Endothelial cell of umbilical vein (primary cell): ENCODE results near the gene SDC4. TPM values are rescaled to one million over a fixed set of nuclear protein-coding genes. Genes with fewer than 3 reads are reported as not detected.

Experiments
- BruUV-seq: library from RNA; stranded (reverse); fragments of 400-500 nt; replicated peaks from 2 replicates; lab custom pipeline; 2021; lab: Mats Ljungman, UMichigan
- CTCF ChIA-PET: fragments of 300-600, 350-600 bp; sonication (Branson Sonifier 250); formaldehyde crosslinking; loops from one replicate; lab custom pipeline; 2021; ENCODE audit warnings: antibody characterized with exemption, inconsistent platforms; lab: Charles Lee
- POLR2A ChIA-PET: fragments of 300-600, 350-600 bp; sonication (Branson Sonifier 250); formaldehyde crosslinking; loops from one replicate; lab custom pipeline; 2021; ENCODE audit warnings: antibody characterized with exemption, inconsistent platforms; lab: Charles Lee
- DNase-seq: peaks from one replicate; pipeline ENCODE4 v3.0.0-alpha.2; 2011; ENCODE audit warnings: low read depth, low spot score
- FAIRE-seq: peaks from 2 replicates; lab custom pipeline; 2011; peaks lifted over from hg19 to GRCh38; lab: Jason Lieb, UNC
- H2AFZ ChIP-seq: 2 replicates; pipeline ENCODE4 v1.6.0; 2012; ENCODE audit warnings: low read depth, low read length, control low read depth, inconsistent platforms
- H3K27ac ChIP-seq: 2 replicates; pipeline ENCODE4 v1.5.1; 2011; ENCODE audit warnings: low read depth, mild to moderate bottlenecking, control low read depth, low read length, moderate library complexity; ENCODE audit not compliant: insufficient read depth
- H3K27me3 ChIP-seq, 2 experiments: 2 replicates each; pipeline versions ENCODE4 v1.6.0 to v1.6.1; 2011; ENCODE audit warnings: low read length in 2 of 2, mixed read lengths in 1 of 2; ENCODE audit not compliant: control insufficient read depth in 2 of 2, insufficient read depth in 2 of 2
- H3K36me3 ChIP-seq, 2 experiments: 2 replicates in 1 of 2; 3 replicates in 1 of 2; pipeline ENCODE4 v1.5.1; 2011; ENCODE audit warnings: low read length in 2 of 2, mild to moderate bottlenecking in 1 of 2, moderate library complexity in 1 of 2; ENCODE audit not compliant: control insufficient read depth in 2 of 2, insufficient read depth in 2 of 2; ENCODE audit errors: extremely low read depth in 1 of 2
- H3K4me1 ChIP-seq: 3 replicates; pipeline ENCODE4 v1.5.1; 2011; ENCODE audit warnings: mild to moderate bottlenecking, low read length; ENCODE audit not compliant: control insufficient read depth, insufficient read depth; ENCODE audit errors: extremely low read depth
- H3K4me2 ChIP-seq: 2 replicates; pipeline ENCODE4 v1.6.1; 2011; ENCODE audit warnings: low read length, control low read depth, mixed read lengths; ENCODE audit not compliant: insufficient read depth
- H3K4me3 ChIP-seq, 3 experiments: fragments of 200-600 bp in 1 of 3; sonication (generic), shearing (Covaris generic) in 1 of 3; replicated peaks in 1 of 3; 2 replicates each; pipeline ENCODE4 v1.5.1; 2011 to 2016; ENCODE audit warnings: control low read depth in 3 of 3, low read length in 3 of 3, mild to moderate bottlenecking in 2 of 3, inconsistent platforms in 1 of 3, low read depth in 1 of 3, moderate library complexity in 1 of 3; ENCODE audit not compliant: insufficient read depth in 1 of 3
- H3K79me2 ChIP-seq: 2 replicates; pipeline ENCODE4 v1.6.0; 2012; ENCODE audit warnings: low read length, inconsistent platforms; ENCODE audit not compliant: control insufficient read depth, insufficient read depth
- H3K9ac ChIP-seq: replicated peaks from 2 replicates; pipeline ENCODE3; 2011; ENCODE audit warnings: low read length, control low read depth; ENCODE audit not compliant: insufficient read depth; ENCODE audit errors: extremely low read depth
- H3K9me1 ChIP-seq: replicated peaks from 3 replicates; pipeline ENCODE4 v1.6.0; 2011; ENCODE audit warnings: mild to moderate bottlenecking, low read length; ENCODE audit not compliant: control insufficient read depth, insufficient read depth; ENCODE audit errors: extremely low read depth
- H3K9me3 ChIP-seq: replicated peaks from 2 replicates; pipeline ENCODE4 v1.5.1; 2012; ENCODE audit warnings: low read length, inconsistent platforms; ENCODE audit not compliant: control insufficient read depth, insufficient read depth
- H4K20me1 ChIP-seq: replicated peaks from 2 replicates; pipeline ENCODE3; 2011; ENCODE audit warnings: mild to moderate bottlenecking, low read length; ENCODE audit not compliant: control insufficient read depth, insufficient read depth; ENCODE audit errors: extremely low read depth
- EZH2 ChIP-seq: IDR thresholded peaks from 2 replicates; pipeline ENCODE4 v1.6.1; 2012; ENCODE audit warnings: borderline replicate concordance, low read depth, mild to moderate bottlenecking, moderate library complexity, low read length, inconsistent platforms; ENCODE audit not compliant: severe bottlenecking
- FOS ChIP-seq: IDR thresholded peaks from 2 replicates; pipeline ENCODE4 v1.6.1; 2011; ENCODE audit warnings: mild to moderate bottlenecking, low read length, moderate library complexity, borderline replicate concordance; ENCODE audit not compliant: insufficient read depth
- GATA2 ChIP-seq: IDR thresholded peaks from 2 replicates; pipeline ENCODE4 v1.7.0; 2011; ENCODE audit warnings: low read depth, mild to moderate bottlenecking, moderate library complexity, mixed read lengths, low read length; ENCODE audit not compliant: insufficient read length, insufficient read depth
- JUN ChIP-seq: IDR thresholded peaks from 2 replicates; pipeline ENCODE4 v1.6.1; 2011; ENCODE audit warnings: borderline replicate concordance, low read depth; ENCODE audit not compliant: insufficient read length, insufficient read depth
- MAX ChIP-seq: IDR thresholded peaks from 2 replicates; pipeline ENCODE4 v1.6.1; 2011; ENCODE audit not compliant: insufficient read depth, insufficient read length
- MYC ChIP-seq: IDR thresholded peaks from one replicate; pipeline ENCODE4 v1.6.1; 2011; ENCODE audit warnings: mild to moderate bottlenecking, low read depth, low read length
- POLR2A ChIP-seq: IDR thresholded peaks from 2 replicates; pipeline ENCODE4 v1.6.1; 2012; ENCODE audit warnings: low read depth, mild to moderate bottlenecking, control low read depth, low read length
- POLR2AphosphoS5 ChIP-seq: IDR thresholded peaks from 2 replicates; pipeline ENCODE4 v1.6.1; 2012; ENCODE audit warnings: low read depth, mild to moderate bottlenecking, control low read depth, low read length, moderate library complexity; ENCODE audit not compliant: insufficient read depth
- dilution Hi-C: fragments of 300-500 bp; cut with MboI; formaldehyde crosslinking; loops from one replicate; pipeline ENCODE4 v1.15.0; 2019; ENCODE audit warnings: low sequenced_read_pairs; ENCODE audit not compliant: extremely low pct_ligation_motif_present
- intact Hi-C: fragments of 100-400 bp; cut with micrococcal nuclease; formaldehyde crosslinking; loops from one replicate; pipeline ENCODE4 v1.10.0; 2022
- polyA plus RNA-seq, 4 experiments: library from polyadenylated mRNA; depleted of rRNA in 3 of 4; stranded (reverse) in 3 of 4; unstranded in 1 of 4; fragments of >200 nt; gene quantifications; 2 replicates each; pipeline versions ENCODE4 v1.2.1 to v1.2.3, GENCODE V29; 2011 to 2012; ENCODE audit warnings: missing spikeins in 1 of 4
- total RNA-seq: library from RNA; stranded (reverse); gene quantifications from 2 replicates; pipeline ENCODE4 v1.2.3, GENCODE V29; 2021
- TF ChIP-seq, protein P1 (sequence below), 2 donors: IDR thresholded peaks; 1 replicate in 1 of 2; 2 replicates in 1 of 2; pipeline ENCODE4 v1.5.1; 2011; ENCODE audit warnings: low read length in 2 of 2, mild to moderate bottlenecking in 2 of 2, moderate library complexity in 2 of 2, control low read depth in 1 of 2, inconsistent platforms in 1 of 2, low read depth in 1 of 2; ENCODE audit not compliant: insufficient read depth in 1 of 2; ENCODE audit errors: extremely low read depth in 1 of 2

SDC4 gene
- total and polyA plus RNA-seq, 2 donors (not counting 3 experiments of a cell fraction or from before 2014, with no cell fraction given): 26.3 to 32.0 TPM

- BruUV-seq: no TSS peak
- Histone ChIP-seq H3K36me3 (peaks cover 0 to 11% of the 10 kb centered on the region in 2 experiments), H3K4me1 (peaks cover 10% of the 10 kb centered on the region), H3K9me3 (no peaks in the 10 kb centered on the region), H3K27me3 (no peaks in the 10 kb centered on the region), H3K4me2 (no peak overlapping the region), H3K79me2 (peaks cover 12% of the 10 kb centered on the region), H3K9me1 (no peaks in the 10 kb centered on the region), H2AFZ (no peak overlapping the region), H3K27ac (no peak overlapping the region), H3K9ac (no peak overlapping the region), H3K4me3 (no peak overlapping the region), H4K20me1 (no peaks in the 10 kb centered on the region)
- intact Hi-C loops: no loop called here
- CTCF ChIA-PET: interaction anchor here (1.2 kb wide), 1 partner anchor 70 kb away, joined by 5 read pairs; no protein-coding TSS in a partner anchor
- POLR2A ChIA-PET: no interaction called here
- DNase-seq: no peak
- no peak for FAIRE-seq
- TF ChIP-seq POLR2A (no peak), JUN (no peak), EZH2 (no peak), POLR2AphosphoS5 (no peak), GATA2 (no peak), MYC (no peak), MAX (no peak), FOS (no peak)
- TF ChIP-seq, protein P1, sequence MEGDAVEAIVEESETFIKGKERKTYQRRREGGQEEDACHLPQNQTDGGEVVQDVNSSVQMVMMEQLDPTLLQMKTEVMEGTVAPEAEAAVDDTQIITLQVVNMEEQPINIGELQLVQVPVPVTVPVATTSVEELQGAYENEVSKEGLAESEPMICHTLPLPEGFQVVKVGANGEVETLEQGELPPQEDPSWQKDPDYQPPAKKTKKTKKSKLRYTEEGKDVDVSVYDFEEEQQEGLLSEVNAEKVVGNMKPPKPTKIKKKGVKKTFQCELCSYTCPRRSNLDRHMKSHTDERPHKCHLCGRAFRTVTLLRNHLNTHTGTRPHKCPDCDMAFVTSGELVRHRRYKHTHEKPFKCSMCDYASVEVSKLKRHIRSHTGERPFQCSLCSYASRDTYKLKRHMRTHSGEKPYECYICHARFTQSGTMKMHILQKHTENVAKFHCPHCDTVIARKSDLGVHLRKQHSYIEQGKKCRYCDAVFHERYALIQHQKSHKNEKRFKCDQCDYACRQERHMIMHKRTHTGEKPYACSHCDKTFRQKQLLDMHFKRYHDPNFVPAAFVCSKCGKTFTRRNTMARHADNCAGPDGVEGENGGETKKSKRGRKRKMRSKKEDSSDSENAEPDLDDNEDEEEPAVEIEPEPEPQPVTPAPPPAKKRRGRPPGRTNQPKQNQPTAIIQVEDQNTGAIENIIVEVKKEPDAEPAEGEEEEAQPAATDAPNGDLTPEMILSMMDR (IDR thresholded peaks at IDR 0.05; ENCODE audit: extremely low read depth in 1 of 2, insufficient read depth in 1 of 2, low read depth in 1 of 2, low read length in 2 of 2): no peak
- dilution Hi-C loops: no loop called here
Measured at GRCh38 chr20:45366631-45367030, 18.4 kb upstream of the SDC4 start.
